RPMI8226 (cell line): ENCODE results near the gene PEMT.

ENCODE experiments used
- DNase-seq: peaks from one replicate; pipeline ENCODE4 v3.0.0-alpha.2; 2015

Gene PEMT

GRCh38 chr17:17549732-17550366 is 41.7 kb downstream of the PEMT start:
- no peak for DNase-seq

GRCh38 chr17:17548044-17548443 is 43.5 kb downstream of the PEMT start:
- no peak for DNase-seq

- no peak for DNase-seq
Measured at GRCh38 chr17:17547210-17547764, 44.2 kb downstream of the PEMT start.

- no peak for DNase-seq
Measured at GRCh38 chr17:17546399-17547185, 44.9 kb downstream of the PEMT start.

- no peak for DNase-seq
Measured at GRCh38 chr17:17545984-17546383, 45.5 kb downstream of the PEMT start.

GRCh38 chr17:17545031-17545820 is 46.3 kb downstream of the PEMT start:
- no peak for DNase-seq

GRCh38 chr17:17542906-17543635 is 48.4 kb downstream of the PEMT start:
- no peak for DNase-seq

- DNase-seq, result no peak
Measured at GRCh38 chr17:17541640-17542001, 49.9 kb downstream of the PEMT start.

GRCh38 chr17:17540935-17541639 is 50.4 kb downstream of the PEMT start:
- DNase-seq, result no peak

- DNase-seq, result no peak
Measured at GRCh38 chr17:17540278-17540906, 51.1 kb downstream of the PEMT start.

- DNase-seq, result no peak
Measured at GRCh38 chr17:17539591-17539990, 51.9 kb downstream of the PEMT start.

GRCh38 chr17:17538417-17539391 is 52.8 kb downstream of the PEMT start:
- DNase-seq, result no peak

GRCh38 chr17:17537311-17538099 is 54.0 kb downstream of the PEMT start:
- no peak for DNase-seq

- no peak for DNase-seq
Measured at GRCh38 chr17:17536702-17537101, 54.8 kb downstream of the PEMT start.

GRCh38 chr17:17535957-17536356 is 55.6 kb downstream of the PEMT start:
- DNase-seq, result no peak

- DNase-seq, result no peak
Measured at GRCh38 chr17:17533901-17534441, 57.5 kb downstream of the PEMT start.

- no peak for DNase-seq
Measured at GRCh38 chr17:17532991-17533390, 58.5 kb downstream of the PEMT start.

GRCh38 chr17:17531156-17531555 is 60.4 kb downstream of the PEMT start:
- no peak for DNase-seq
